H1 (cell line): Measurements from ENCODE around the gene DBP. TPM values are rescaled to one million over a fixed set of nuclear protein-coding genes. Genes with fewer than 3 reads are reported as not detected.

ENCODE experiments used
- CTCF ChIA-PET: fragments of 300-600 bp; sonication (Branson Sonifier 250); formaldehyde crosslinking; loops from one replicate; lab custom pipeline; 2021; ENCODE audit not compliant: partially characterized antibody; lab: Charles Lee
- POLR2A ChIA-PET: fragments of 300-600 bp; sonication (Branson Sonifier 250); formaldehyde crosslinking; loops from one replicate; lab custom pipeline; 2021; ENCODE audit warnings: inconsistent platforms; ENCODE audit not compliant: partially characterized antibody; lab: Charles Lee
- DNase-seq, 2 experiments: peaks; one replicate each; pipeline versions ENCODE4 v3.0.0 to v3.0.0-alpha.2; 2010 to 2022; ENCODE audit warnings: low spot score in 2 of 2, low read depth in 1 of 2, mixed read lengths in 1 of 2
- FAIRE-seq: peaks from 2 replicates; lab custom pipeline; 2011; peaks lifted over from hg19 to GRCh38; lab: Jason Lieb, UNC
- H2AFZ ChIP-seq: 2 replicates; pipeline ENCODE4 v1.8.1; 2012; ENCODE audit warnings: low read length, inconsistent platforms
- H2AK5ac ChIP-seq: 2 replicates; pipeline ENCODE4 v1.6.1; 2013; ENCODE audit warnings: low read depth, low read length
- H2BK120ac ChIP-seq: replicated peaks from 2 replicates; pipeline ENCODE3; 2013; ENCODE audit warnings: low read depth, low read length, inconsistent platforms
- H2BK12ac ChIP-seq: 2 replicates; pipeline ENCODE4 v1.6.1; 2013; ENCODE audit warnings: low read depth, low read length
- H2BK15ac ChIP-seq: 2 replicates; pipeline ENCODE4 v1.6.1; 2013; ENCODE audit warnings: low read length
- H2BK20ac ChIP-seq: 2 replicates; pipeline ENCODE4 v1.6.1; 2013; ENCODE audit warnings: low read length
- H2BK5ac ChIP-seq: 2 replicates; pipeline ENCODE4 v1.6.1; 2013; ENCODE audit warnings: low read depth, low read length
- H3K14ac ChIP-seq: 2 replicates; pipeline ENCODE4 v1.6.1; 2013; ENCODE audit warnings: inconsistent platforms; ENCODE audit not compliant: insufficient read length
- H3K18ac ChIP-seq: 2 replicates; pipeline ENCODE4 v1.6.1; 2013; ENCODE audit warnings: low read length; ENCODE audit errors: extremely low read depth
- H3K23ac ChIP-seq: 2 replicates; pipeline ENCODE4 v1.6.1; 2013; ENCODE audit warnings: inconsistent platforms; ENCODE audit not compliant: insufficient read length
- H3K23me2 ChIP-seq: 2 replicates; pipeline ENCODE4 v1.6.1; 2013; ENCODE audit warnings: low read depth, low read length
- H3K27ac ChIP-seq: 2 replicates; pipeline ENCODE4 v1.6.1; 2011; ENCODE audit warnings: low read depth, low read length, inconsistent platforms
- H3K27me3 ChIP-seq, 4 experiments: replicated peaks in 1 of 4; 1 replicate in 1 of 4; 2 replicates in 3 of 4; pipeline versions ENCODE4 v1.6.1 to v1.8.1; 2011 to 2013; ENCODE audit warnings: low read length in 3 of 4, mild to moderate bottlenecking in 3 of 4, inconsistent platforms in 2 of 4, mixed read lengths in 2 of 4, moderate library complexity in 1 of 4; ENCODE audit not compliant: control insufficient read depth in 3 of 4, insufficient read depth in 3 of 4; ENCODE audit errors: extremely low read depth in 1 of 4
- H3K36me3 ChIP-seq, 4 experiments: 2 replicates each; pipeline versions ENCODE4 v1.6.1 to v1.8.1; 2011 to 2013; ENCODE audit warnings: mild to moderate bottlenecking in 4 of 4, low read length in 3 of 4, moderate library complexity in 2 of 4, control low read depth in 1 of 4, inconsistent platforms in 1 of 4; ENCODE audit not compliant: insufficient read depth in 4 of 4, control insufficient read depth in 2 of 4
- H3K4ac ChIP-seq: replicated peaks from 2 replicates; pipeline ENCODE3; 2013; ENCODE audit warnings: low read length, low read depth, mixed read lengths, inconsistent platforms; ENCODE audit not compliant: insufficient read length
- H3K4me1 ChIP-seq, 4 experiments: replicated peaks in 1 of 4; 1 replicate in 1 of 4; 2 replicates in 3 of 4; pipeline versions ENCODE4 v1.6.1 to v1.8.1; 2011 to 2013; ENCODE audit warnings: low read length in 3 of 4, inconsistent platforms in 2 of 4, mixed read lengths in 1 of 4; ENCODE audit not compliant: insufficient read depth in 4 of 4, control insufficient read depth in 3 of 4
- H3K4me2 ChIP-seq, 2 experiments: 2 replicates each; pipeline versions ENCODE4 v1.6.1 to v1.8.1; 2011 to 2013; ENCODE audit warnings: low read depth in 2 of 2, low read length in 2 of 2, control low read depth in 1 of 2, inconsistent platforms in 1 of 2, mild to moderate bottlenecking in 1 of 2; ENCODE audit not compliant: insufficient read depth in 1 of 2
- H3K4me3 ChIP-seq, 4 experiments: fragments of 200-600, 300-600 bp in 1 of 4; sonication (generic), shearing (Covaris generic), sonication (Bioruptor Twin) in 1 of 4; 2 replicates each; pipeline versions ENCODE4 v1.5.1 to v1.8.1; 2011 to 2016; ENCODE audit warnings: low read length in 4 of 4, low read depth in 3 of 4, control low read depth in 2 of 4, inconsistent platforms in 2 of 4, mild to moderate bottlenecking in 2 of 4, mixed read lengths in 1 of 4, moderate library complexity in 1 of 4; ENCODE audit not compliant: insufficient read depth in 2 of 4; ENCODE audit errors: extremely low read depth in 1 of 4
- H3K56ac ChIP-seq: replicated peaks from 2 replicates; pipeline ENCODE3; 2013; ENCODE audit warnings: low read depth, mild to moderate bottlenecking, mixed read lengths, low read length, inconsistent platforms; ENCODE audit not compliant: insufficient read length
- H3K79me1 ChIP-seq: 2 replicates; pipeline ENCODE4 v1.6.1; 2013; ENCODE audit warnings: low read depth, low read length, control low read depth
- H3K79me2 ChIP-seq, 2 experiments: 2 replicates each; pipeline versions ENCODE4 v1.6.1 to v1.8.1; 2012 to 2013; ENCODE audit warnings: low read length in 2 of 2, mild to moderate bottlenecking in 2 of 2, inconsistent platforms in 1 of 2; ENCODE audit not compliant: insufficient read depth in 2 of 2, control insufficient read depth in 1 of 2
- H3K9ac ChIP-seq, 4 experiments: replicated peaks in 1 of 4; 1 replicate in 1 of 4; 2 replicates in 3 of 4; pipeline versions ENCODE4 v1.6.1 to v1.8.1; 2011 to 2013; ENCODE audit warnings: low read depth in 3 of 4, low read length in 3 of 4, control low read depth in 2 of 4, mild to moderate bottlenecking in 2 of 4, moderate library complexity in 2 of 4, inconsistent platforms in 1 of 4; ENCODE audit errors: extremely low read depth in 1 of 4
- H3K9me3 ChIP-seq, 2 experiments: 2 replicates each; pipeline versions ENCODE4 v1.6.1 to v1.8.1; 2012 to 2013; ENCODE audit warnings: mild to moderate bottlenecking in 2 of 2, moderate library complexity in 2 of 2, control low read depth in 1 of 2, inconsistent platforms in 1 of 2, low read depth in 1 of 2, low read length in 1 of 2, mixed read lengths in 1 of 2; ENCODE audit not compliant: insufficient read depth in 2 of 2
- H4K20me1 ChIP-seq, 2 experiments: replicated peaks in 1 of 2; 2 replicates each; pipeline versions ENCODE3 to v1.8.1; 2011 to 2013; ENCODE audit warnings: inconsistent platforms in 2 of 2, low read length in 2 of 2, mild to moderate bottlenecking in 1 of 2; ENCODE audit not compliant: insufficient read depth in 2 of 2, control insufficient read depth in 1 of 2
- H4K5ac ChIP-seq: 2 replicates; pipeline ENCODE4 v1.6.1; 2013; ENCODE audit warnings: low read length, low read depth, mixed read lengths, inconsistent platforms; ENCODE audit not compliant: insufficient read length
- H4K8ac ChIP-seq: 2 replicates; pipeline ENCODE4 v1.8.0; 2013; ENCODE audit warnings: mild to moderate bottlenecking, moderate library complexity, low read length, inconsistent platforms; ENCODE audit not compliant: insufficient read depth; ENCODE audit errors: extremely low read depth
- H4K91ac ChIP-seq: replicated peaks from 2 replicates; pipeline ENCODE3; 2013; ENCODE audit warnings: low read length, mixed read lengths, inconsistent platforms; ENCODE audit not compliant: insufficient read length
- BRCA1 ChIP-seq: IDR thresholded peaks from 2 replicates; pipeline ENCODE4 v1.6.1; 2012; ENCODE audit warnings: low read depth, low read length, improper control_type of control experiment
- CHD1 ChIP-seq: IDR thresholded peaks from 2 replicates; pipeline ENCODE4 v1.6.1; 2012; ENCODE audit warnings: low read depth, low read length, improper control_type of control experiment
- CHD2 ChIP-seq: IDR thresholded peaks from 2 replicates; pipeline ENCODE4 v1.6.1; 2012; ENCODE audit warnings: low read length, improper control_type of control experiment
- EZH2 ChIP-seq: fragments of 200-600 bp; sonication (generic); IDR thresholded peaks from 2 replicates; pipeline ENCODE4 v1.7.1; 2012; ENCODE audit warnings: low read depth, mild to moderate bottlenecking, moderate library complexity, low read length, inconsistent platforms; ENCODE audit not compliant: severe bottlenecking
- GABPA ChIP-seq: IDR thresholded peaks from 2 replicates; pipeline ENCODE4 v1.6.1; 2011; ENCODE audit warnings: mild to moderate bottlenecking, low read length, moderate library complexity, borderline replicate concordance; ENCODE audit not compliant: insufficient read depth
- GTF2F1 ChIP-seq: IDR thresholded peaks from 2 replicates; pipeline ENCODE4 v1.6.1; 2012; ENCODE audit warnings: low read depth, low read length, improper control_type of control experiment, borderline replicate concordance
- JUND ChIP-seq: IDR thresholded peaks from 2 replicates; pipeline ENCODE4 v1.6.1; 2011; ENCODE audit warnings: mild to moderate bottlenecking, improper control_type of control experiment, low read length
- KDM1A ChIP-seq: fragments of 200-600, 300-600 bp; sonication (generic); IDR thresholded peaks from 2 replicates; pipeline ENCODE4 v1.7.1; 2016; ENCODE audit warnings: mild to moderate bottlenecking, low read length, borderline replicate concordance
- RNF2 ChIP-seq: fragments of 200-900, 300-1000 bp; sonication (generic); IDR thresholded peaks from 2 replicates; pipeline ENCODE4 v1.7.1; 2016; ENCODE audit warnings: borderline replicate concordance, low read depth, mild to moderate bottlenecking, antibody characterized with exemption, low read length; ENCODE audit not compliant: poor library complexity, severe bottlenecking; ENCODE audit errors: missing control alignments
- SAP30 ChIP-seq: fragments of 300-600 bp; sonication (generic); IDR thresholded peaks from 2 replicates; pipeline ENCODE4 v1.7.1; 2012; ENCODE audit warnings: low read length, moderate library complexity, mild to moderate bottlenecking, inconsistent platforms; ENCODE audit not compliant: insufficient read depth, insufficient replicate concordance
- SP2 ChIP-seq: IDR thresholded peaks from 2 replicates; pipeline ENCODE4 v1.6.1; 2012; ENCODE audit warnings: mild to moderate bottlenecking, low read length, inconsistent platforms
- SUZ12 ChIP-seq: fragments of 200-600 bp; sonication (generic); IDR thresholded peaks from 2 replicates; pipeline ENCODE4 v1.6.1; 2012; ENCODE audit warnings: mild to moderate bottlenecking, inconsistent platforms, low read length, moderate library complexity, mixed read lengths
- TAF1 ChIP-seq: IDR thresholded peaks from 2 replicates; pipeline ENCODE4 v1.6.1; 2011; ENCODE audit warnings: mild to moderate bottlenecking, low read depth, low read length
- YY1 ChIP-seq: IDR thresholded peaks from 2 replicates; pipeline ENCODE4 v1.6.1; 2011; ENCODE audit warnings: low read depth, mild to moderate bottlenecking, low read length
- WGBS, 2 experiments: shearing (Covaris generic) in 1 of 2; methylation state at CpG; one replicate each; pipeline versions ENCODE4 v1.1.6 to v1.1.7; 2013 to 2015; ENCODE audit warnings: low lambda C conversion rate in 2 of 2, mixed read lengths in 2 of 2, inconsistent platforms in 1 of 2, low coverage in 1 of 2, missing lambda C conversion rate in 1 of 2; ENCODE audit not compliant: insufficient replicate concordance in 2 of 2, insufficient coverage in 1 of 2, insufficient read length in 1 of 2; ENCODE audit errors: extremely low coverage in 1 of 2, missing lambda C conversion rate in 1 of 2; 5-methylcytosine and 5-hydroxymethylcytosine counted together
- polyA plus RNA-seq, 7 experiments: library from polyadenylated mRNA; depleted of rRNA in 3 of 7; stranded (reverse) in 5 of 7; unstranded in 2 of 7; fragments of >200 nt in 5 of 7; fragments of 200-250 nt in 2 of 7; gene quantifications; 1 replicate in 5 of 7; 2 replicates in 1 of 7; 4 replicates in 1 of 7; pipeline versions ENCODE4 v1.2.1 to v1.2.3, GENCODE V29; 2011 to 2013; ENCODE audit warnings: missing spikeins in 2 of 7, mixed read lengths in 2 of 7
- total RNA-seq: library from RNA; stranded (reverse); fragmentation: NEBNext Ultra II Directional; extraction: Animal tissue kit (Norgen Biotek cat#: 25700); gene quantifications from 2 replicates; pipeline ENCODE4 v1.2.1, GENCODE V29; 2021

Gene DBP
- total and polyA plus RNA-seq, 2 of the 8 experiments (the other 6 are each of a cell fraction or from before 2014, with no cell fraction given) = 7.5 to 8.3 TPM

DNA sequence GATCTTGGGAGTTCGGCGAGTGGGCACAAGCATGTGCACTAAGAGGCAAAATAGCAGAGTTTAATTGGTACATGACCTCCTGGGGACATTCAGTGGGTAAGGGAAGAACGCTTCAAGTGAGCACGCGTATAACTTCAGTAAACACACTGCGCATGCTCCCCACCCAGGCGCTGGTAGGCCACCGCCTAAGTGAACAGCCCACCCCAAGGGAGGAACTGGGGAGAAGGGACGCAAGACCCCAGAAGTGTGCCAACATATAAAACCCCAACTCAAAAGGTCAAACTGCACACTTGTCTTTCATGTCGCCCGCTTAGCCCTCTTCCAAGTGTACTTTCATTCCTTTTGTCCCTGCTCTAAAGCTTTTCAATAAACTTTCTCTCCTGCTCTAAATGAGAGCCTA lies 46.2 kb upstream of the DBP start:
- no peak overlapping the region; a peak in 1 of 7 replicates for H3K9ac ChIP-seq
- no peak for DNase-seq
- no peak overlapping the region for H3K14ac ChIP-seq
- no peak overlapping the region for H3K23ac ChIP-seq
- no peak overlapping the region for H3K18ac ChIP-seq
- ChIA-PET POLR2A (interaction anchor here (1.0 to 3.9 kb wide), 4 partner anchors 9 to 30 kb away, joined by 4 to 18 read pairs (median 4); partner anchors contain the start of gene FUT2), CTCF (interaction anchor here (0.6 to 2.1 kb wide), 6 partner anchors 8 to 34 kb away, joined by 3 to 13 read pairs (median 7); partner anchors contain the start of gene FUT2)
- H3K27me3 ChIP-seq = no peaks in the 10 kb centered on the region
- no peak overlapping the region for H2AK5ac ChIP-seq
- H4K20me1 ChIP-seq = no peaks in the 10 kb centered on the region
- no peak overlapping the region for H4K5ac ChIP-seq
- no peak overlapping the region for H3K4ac ChIP-seq
- H3K79me2 ChIP-seq = no peaks in the 10 kb centered on the region
- 78% methylated on average over 11 of the region's 11 CpGs; no CpG with 5 or more reads in 1 of the 2 experiments for WGBS, 2 experiments
- H3K4me2 ChIP-seq = no peak overlapping the region
- H3K4me3 ChIP-seq = no peak overlapping the region
- no peak overlapping the region for H2BK15ac ChIP-seq
- H3K9me3 ChIP-seq = no peaks in the 10 kb centered on the region
- no peaks in the 10 kb centered on the region for H3K79me1 ChIP-seq
- H3K4me1 ChIP-seq = no peaks in the 10 kb centered on the region; a peak in 1 of 7 replicates
- H2BK5ac ChIP-seq = no peak overlapping the region
- FAIRE-seq = no peak
- H2AFZ ChIP-seq = no peak overlapping the region
- no peak overlapping the region for H2BK20ac ChIP-seq
- no peak overlapping the region for H2BK12ac ChIP-seq
- no peak overlapping the region for H2BK120ac ChIP-seq
- no peak overlapping the region for H3K56ac ChIP-seq
- no peak overlapping the region for H4K91ac ChIP-seq
- H4K8ac ChIP-seq = no peak overlapping the region
- H3K36me3 ChIP-seq = no peaks in the 10 kb centered on the region
- H3K23me2 ChIP-seq = no peaks in the 10 kb centered on the region
- H3K27ac ChIP-seq = no peak overlapping the region
- no peak for TF ChIP-seq TAF1
- no peak for TF ChIP-seq SUZ12
- TF ChIP-seq JUND = no peak
- TF ChIP-seq CHD1 = no peak
- no peak for TF ChIP-seq GTF2F1
- no peak for TF ChIP-seq RNF2
- TF ChIP-seq GABPA = no peak
- TF ChIP-seq SP2 = no peak
- TF ChIP-seq EZH2 = no peak
- TF ChIP-seq CHD2 = no peak
- no peak for TF ChIP-seq YY1
- no peak for TF ChIP-seq BRCA1
- TF ChIP-seq KDM1A = no peak
- TF ChIP-seq SAP30 = no peak
